Measurements from ENCODE around the gene SNX8.

SNX8 gene

GRCh38 chr7:2283074-2283473, 31.2 kb downstream of the SNX8 start:
- H3K4me1 ChIP-seq (ENCODE audit: insufficient read depth, low read length) = no peaks in the 10 kb centered on the region
- H3K9me3 ChIP-seq (ENCODE audit: insufficient read depth, low read depth, low read length) = no peaks in the 10 kb centered on the region
- H3K36me3 ChIP-seq (ENCODE audit: insufficient read depth, low read depth, low read length) = 0 out of 2 replicates have a peak, but pooled peaks cover under 1% of the 10 kb centered on the region
- H3K27ac ChIP-seq (ENCODE audit: low read length) = no peak overlapping the region
- no peaks in the 10 kb centered on the region for H3K27me3 ChIP-seq (ENCODE audit: insufficient read depth, low read length)
- H3K4me3 ChIP-seq (ENCODE audit: low read length) = no peak overlapping the region
- no peak overlapping the region for H3K9ac ChIP-seq (ENCODE audit: low read depth, low read length)

DNA sequence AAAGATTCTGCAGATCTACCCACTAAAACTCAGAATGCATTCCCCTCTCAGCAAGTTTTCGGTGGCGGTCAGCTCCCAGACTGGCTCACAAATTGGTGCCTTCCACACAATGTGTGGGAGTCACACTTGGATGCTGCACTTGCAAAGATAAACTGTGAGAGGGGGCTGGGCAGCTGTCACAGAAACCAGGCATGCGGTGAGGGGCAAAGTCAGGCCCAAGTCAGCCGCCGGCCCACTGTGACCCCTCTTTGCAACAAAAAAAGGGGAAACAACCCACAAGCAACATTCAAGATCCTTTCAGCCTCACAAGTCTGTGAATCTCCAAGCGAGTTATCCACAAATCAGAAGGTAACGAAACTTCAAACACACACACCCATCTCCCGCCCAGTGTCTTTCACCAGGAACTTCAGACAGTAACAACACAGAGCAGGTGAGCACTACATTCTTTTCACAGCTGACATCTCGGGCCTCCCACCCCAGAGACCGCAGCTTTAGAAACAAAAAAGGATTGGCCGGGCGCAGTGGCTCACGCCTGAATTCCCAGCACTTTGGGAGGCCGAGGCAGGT, 32.0 kb downstream of the SNX8 start:
- 0 out of 2 replicates have a peak, but pooled peaks cover 4% of the 10 kb centered on the region for H3K36me3 ChIP-seq (ENCODE audit: insufficient read depth, low read depth, low read length)
- no peak overlapping the region for H3K27ac ChIP-seq (ENCODE audit: low read length)
- H3K4me1 ChIP-seq (ENCODE audit: insufficient read depth, low read length) = no peaks in the 10 kb centered on the region
- H3K9me3 ChIP-seq (ENCODE audit: insufficient read depth, low read depth, low read length) = no peaks in the 10 kb centered on the region
- no peak overlapping the region for H3K9ac ChIP-seq (ENCODE audit: low read depth, low read length)
- no peaks in the 10 kb centered on the region for H3K27me3 ChIP-seq (ENCODE audit: insufficient read depth, low read length)
- no peak overlapping the region for H3K4me3 ChIP-seq (ENCODE audit: low read length)

- Histone ChIP-seq H3K9ac (ENCODE audit: low read depth, low read length) (no peak overlapping the region), H3K27me3 (ENCODE audit: insufficient read depth, low read length) (no peaks in the 10 kb centered on the region), H3K4me1 (ENCODE audit: insufficient read depth, low read length) (no peaks in the 10 kb centered on the region), H3K36me3 (ENCODE audit: insufficient read depth, low read depth, low read length) (0 out of 2 replicates have a peak, but pooled peaks cover 4% of the 10 kb centered on the region), H3K4me3 (ENCODE audit: low read length) (no peak overlapping the region), H3K27ac (ENCODE audit: low read length) (no peak overlapping the region), H3K9me3 (ENCODE audit: insufficient read depth, low read depth, low read length) (no peaks in the 10 kb centered on the region)
Observed at GRCh38 chr7:2281541-2281940, 32.7 kb downstream of the SNX8 start.

DNA sequence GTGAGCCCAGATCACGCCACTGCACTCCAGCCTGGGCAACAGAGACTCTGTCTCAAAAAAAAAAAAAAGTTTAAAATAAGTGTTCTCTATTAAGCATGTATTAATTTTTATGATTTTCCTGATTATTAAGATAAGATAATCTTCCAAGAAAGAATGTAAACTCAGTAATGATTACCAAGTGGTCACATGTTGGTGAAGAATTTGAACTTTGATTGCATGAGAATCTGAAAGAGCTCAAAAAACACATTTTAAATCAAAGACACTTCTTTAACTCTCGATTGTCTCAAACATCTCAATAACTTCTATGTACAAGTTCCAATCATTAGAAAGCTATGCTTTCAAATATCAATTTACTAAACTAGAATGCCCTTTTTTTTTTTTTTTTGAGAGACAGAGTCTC, 33.8 kb downstream of the SNX8 start:
- H3K9me3 ChIP-seq (ENCODE audit: insufficient read depth, low read depth, low read length) = no peaks in the 10 kb centered on the region
- no peaks in the 10 kb centered on the region for H3K4me1 ChIP-seq (ENCODE audit: insufficient read depth, low read length)
- H3K4me3 ChIP-seq (ENCODE audit: low read length) = no peak overlapping the region
- no peak overlapping the region for H3K27ac ChIP-seq (ENCODE audit: low read length)
- H3K27me3 ChIP-seq (ENCODE audit: insufficient read depth, low read length) = no peaks in the 10 kb centered on the region
- 0 out of 2 replicates have a peak, but pooled peaks cover 4% of the 10 kb centered on the region for H3K36me3 ChIP-seq (ENCODE audit: insufficient read depth, low read depth, low read length)
- H3K9ac ChIP-seq (ENCODE audit: low read depth, low read length) = no peak overlapping the region

- Histone ChIP-seq H3K36me3 (ENCODE audit: insufficient read depth, low read depth, low read length) (0 out of 2 replicates have a peak, but pooled peaks cover 8% of the 10 kb centered on the region), H3K9me3 (ENCODE audit: insufficient read depth, low read depth, low read length) (no peaks in the 10 kb centered on the region), H3K9ac (ENCODE audit: low read depth, low read length) (no peak overlapping the region), H3K4me1 (ENCODE audit: insufficient read depth, low read length) (no peaks in the 10 kb centered on the region), H3K4me3 (ENCODE audit: low read length) (no peak overlapping the region), H3K27ac (ENCODE audit: low read length) (no peak overlapping the region), H3K27me3 (ENCODE audit: insufficient read depth, low read length) (no peaks in the 10 kb centered on the region)
Observed at GRCh38 chr7:2279896-2280295, 34.3 kb downstream of the SNX8 start.

DNA sequence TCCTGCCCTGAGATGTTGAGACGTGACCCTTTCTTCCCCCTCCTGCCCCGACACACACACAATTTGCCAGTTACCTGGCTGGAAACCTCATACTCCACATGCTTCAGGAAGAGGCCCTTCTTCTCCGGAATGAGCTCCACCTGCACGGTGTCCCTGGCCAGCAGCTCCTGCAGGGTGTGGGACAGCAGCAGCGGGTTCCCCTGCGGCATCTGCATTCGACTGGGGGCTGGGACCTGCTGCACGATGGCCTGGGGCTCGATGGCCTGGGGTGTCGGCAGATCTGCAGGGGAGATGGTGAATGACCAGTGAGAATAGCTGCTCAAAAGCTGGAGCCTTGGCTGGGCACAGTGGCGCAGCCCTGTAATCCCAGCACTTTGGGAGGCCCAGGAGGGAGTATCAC, 36.2 kb downstream of the SNX8 start:
- Histone ChIP-seq H3K4me3 (ENCODE audit: low read length) (no peak overlapping the region), H3K9ac (ENCODE audit: low read depth, low read length) (no peak overlapping the region), H3K9me3 (ENCODE audit: insufficient read depth, low read depth, low read length) (no peaks in the 10 kb centered on the region), H3K36me3 (ENCODE audit: insufficient read depth, low read depth, low read length) (peaks cover 17% of the 10 kb centered on the region; the same call in 1 of the 2 replicates), H3K4me1 (ENCODE audit: insufficient read depth, low read length) (no peaks in the 10 kb centered on the region), H3K27ac (ENCODE audit: low read length) (no peak overlapping the region), H3K27me3 (ENCODE audit: insufficient read depth, low read length) (no peaks in the 10 kb centered on the region)

- H3K4me3 ChIP-seq (ENCODE audit: low read length) = no peak overlapping the region
- H3K36me3 ChIP-seq (ENCODE audit: insufficient read depth, low read depth, low read length) = peaks cover 22% of the 10 kb centered on the region
- H3K27ac ChIP-seq (ENCODE audit: low read length) = no peak overlapping the region
- H3K9me3 ChIP-seq (ENCODE audit: insufficient read depth, low read depth, low read length) = no peaks in the 10 kb centered on the region
- no peak overlapping the region for H3K9ac ChIP-seq (ENCODE audit: low read depth, low read length)
- no peaks in the 10 kb centered on the region for H3K4me1 ChIP-seq (ENCODE audit: insufficient read depth, low read length)
- H3K27me3 ChIP-seq (ENCODE audit: insufficient read depth, low read length) = no peaks in the 10 kb centered on the region
Observed at GRCh38 chr7:2276107-2276506, 38.1 kb downstream of the SNX8 start.

DNA sequence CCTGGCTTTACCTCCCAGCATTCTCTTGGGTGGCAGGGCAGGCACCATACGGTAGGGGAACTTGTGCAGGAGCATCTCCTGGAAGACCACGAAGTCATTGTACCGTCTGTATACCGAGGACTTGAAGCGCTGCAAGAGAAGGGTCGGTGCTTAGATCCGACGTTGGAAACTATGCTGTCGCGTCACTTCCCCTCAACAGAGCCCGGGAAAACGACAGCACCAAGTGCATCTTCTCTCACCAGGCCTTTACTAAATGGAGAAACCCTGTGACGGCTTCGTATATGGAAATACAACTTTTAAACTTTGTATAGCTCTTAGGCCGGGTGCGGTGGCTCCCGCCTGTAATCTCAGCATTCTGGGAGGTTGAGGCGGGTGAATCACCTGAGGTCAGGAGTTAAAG, 39.1 kb downstream of the SNX8 start:
- no peak overlapping the region for H3K27ac ChIP-seq (ENCODE audit: low read length)
- H3K9ac ChIP-seq (ENCODE audit: low read depth, low read length) = no peak overlapping the region
- peaks cover 8% of the 10 kb centered on the region; the same call in 1 of the 2 replicates for H3K4me1 ChIP-seq (ENCODE audit: insufficient read depth, low read length)
- no peaks in the 10 kb centered on the region for H3K9me3 ChIP-seq (ENCODE audit: insufficient read depth, low read depth, low read length)
- H3K4me3 ChIP-seq (ENCODE audit: low read length) = no peak overlapping the region
- peaks cover 22% of the 10 kb centered on the region for H3K36me3 ChIP-seq (ENCODE audit: insufficient read depth, low read depth, low read length)
- no peaks in the 10 kb centered on the region for H3K27me3 ChIP-seq (ENCODE audit: insufficient read depth, low read length)

DNA sequence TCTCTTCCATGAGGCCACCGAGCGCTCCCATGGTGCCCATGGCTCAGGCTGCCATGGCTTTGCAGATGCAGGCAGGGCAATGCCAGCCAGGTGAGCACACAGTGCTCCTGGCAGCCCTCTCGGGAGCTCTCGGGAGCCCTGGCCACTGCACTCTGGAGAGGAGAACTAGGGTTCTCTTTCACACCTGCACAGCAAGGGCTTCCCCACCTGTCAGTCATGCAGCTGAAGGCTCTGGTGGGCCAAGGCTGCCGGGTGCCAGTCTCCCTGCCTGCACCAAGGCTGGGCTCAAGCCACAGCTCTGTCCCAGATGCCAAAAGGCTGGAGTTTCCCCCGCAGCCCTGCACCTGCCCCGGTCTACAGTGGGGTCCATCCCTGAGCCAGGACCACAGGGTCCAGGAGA, 39.6 kb downstream of the SNX8 start:
- H3K4me3 ChIP-seq (ENCODE audit: low read length) = no peak overlapping the region
- H3K9me3 ChIP-seq (ENCODE audit: insufficient read depth, low read depth, low read length) = no peaks in the 10 kb centered on the region
- no peaks in the 10 kb centered on the region for H3K27me3 ChIP-seq (ENCODE audit: insufficient read depth, low read length)
- H3K4me1 ChIP-seq (ENCODE audit: insufficient read depth, low read length) = peaks cover 12% of the 10 kb centered on the region; the same call in 1 of the 2 replicates
- H3K9ac ChIP-seq (ENCODE audit: low read depth, low read length) = no peak overlapping the region
- peaks cover 22% of the 10 kb centered on the region for H3K36me3 ChIP-seq (ENCODE audit: insufficient read depth, low read depth, low read length)
- H3K27ac ChIP-seq (ENCODE audit: low read length) = no peak overlapping the region

DNA sequence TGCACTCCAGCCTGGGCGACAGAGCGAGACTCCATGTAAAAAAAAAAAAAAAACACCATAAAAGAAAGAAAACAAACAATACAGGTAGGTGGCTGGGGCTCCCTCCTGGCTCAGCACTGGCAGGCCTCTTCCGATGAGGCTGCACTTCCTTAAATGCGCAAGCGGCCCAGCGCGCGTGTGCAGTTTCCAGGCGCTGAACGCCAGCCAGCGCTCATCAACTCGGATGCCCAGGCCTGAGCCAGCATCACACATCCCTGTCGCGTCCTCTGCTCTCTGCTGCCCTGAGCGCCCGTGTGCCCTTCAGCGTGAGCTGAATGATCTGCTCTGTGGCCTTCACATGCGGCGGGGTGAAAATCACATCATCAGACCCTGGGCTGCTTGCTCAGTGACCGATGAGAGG, 40.4 kb downstream of the SNX8 start:
- Histone ChIP-seq H3K9ac (ENCODE audit: low read depth, low read length) (no peak overlapping the region), H3K36me3 (ENCODE audit: insufficient read depth, low read depth, low read length) (peaks cover 22% of the 10 kb centered on the region), H3K27ac (ENCODE audit: low read length) (no peak overlapping the region), H3K4me3 (ENCODE audit: low read length) (no peak overlapping the region), H3K27me3 (ENCODE audit: insufficient read depth, low read length) (no peaks in the 10 kb centered on the region), H3K4me1 (ENCODE audit: insufficient read depth, low read length) (peaks cover 12% of the 10 kb centered on the region; the same call in 1 of the 2 replicates), H3K9me3 (ENCODE audit: insufficient read depth, low read depth, low read length) (no peaks in the 10 kb centered on the region)

DNA sequence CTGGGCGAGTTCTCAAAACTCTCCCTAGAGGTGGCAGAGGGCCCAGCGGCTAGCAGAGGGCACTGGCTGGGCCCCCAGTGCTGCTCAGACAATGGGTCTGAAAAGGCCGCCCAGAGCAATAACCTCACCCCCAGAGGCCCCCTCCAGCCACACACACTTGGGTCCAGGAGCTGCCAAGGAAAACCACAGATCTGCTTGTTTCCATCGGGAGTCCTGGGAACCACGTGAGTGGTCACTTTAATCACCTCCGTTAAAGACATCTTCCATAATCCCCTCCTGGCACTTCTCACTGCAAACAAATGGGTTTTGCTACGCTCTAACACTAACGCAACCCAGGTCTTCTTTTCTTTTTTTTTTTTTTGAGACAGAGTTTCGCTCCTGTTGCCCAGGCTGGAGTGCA, 42.2 kb downstream of the SNX8 start:
- no peaks in the 10 kb centered on the region for H3K9me3 ChIP-seq (ENCODE audit: insufficient read depth, low read depth, low read length)
- peaks cover 12% of the 10 kb centered on the region; the same call in 1 of the 2 replicates for H3K4me1 ChIP-seq (ENCODE audit: insufficient read depth, low read length)
- H3K27me3 ChIP-seq (ENCODE audit: insufficient read depth, low read length) = no peaks in the 10 kb centered on the region
- no peak overlapping the region for H3K4me3 ChIP-seq (ENCODE audit: low read length)
- H3K9ac ChIP-seq (ENCODE audit: low read depth, low read length) = no peak overlapping the region
- H3K27ac ChIP-seq (ENCODE audit: low read length) = no peak overlapping the region
- peaks cover 18% of the 10 kb centered on the region for H3K36me3 ChIP-seq (ENCODE audit: insufficient read depth, low read depth, low read length)

DNA sequence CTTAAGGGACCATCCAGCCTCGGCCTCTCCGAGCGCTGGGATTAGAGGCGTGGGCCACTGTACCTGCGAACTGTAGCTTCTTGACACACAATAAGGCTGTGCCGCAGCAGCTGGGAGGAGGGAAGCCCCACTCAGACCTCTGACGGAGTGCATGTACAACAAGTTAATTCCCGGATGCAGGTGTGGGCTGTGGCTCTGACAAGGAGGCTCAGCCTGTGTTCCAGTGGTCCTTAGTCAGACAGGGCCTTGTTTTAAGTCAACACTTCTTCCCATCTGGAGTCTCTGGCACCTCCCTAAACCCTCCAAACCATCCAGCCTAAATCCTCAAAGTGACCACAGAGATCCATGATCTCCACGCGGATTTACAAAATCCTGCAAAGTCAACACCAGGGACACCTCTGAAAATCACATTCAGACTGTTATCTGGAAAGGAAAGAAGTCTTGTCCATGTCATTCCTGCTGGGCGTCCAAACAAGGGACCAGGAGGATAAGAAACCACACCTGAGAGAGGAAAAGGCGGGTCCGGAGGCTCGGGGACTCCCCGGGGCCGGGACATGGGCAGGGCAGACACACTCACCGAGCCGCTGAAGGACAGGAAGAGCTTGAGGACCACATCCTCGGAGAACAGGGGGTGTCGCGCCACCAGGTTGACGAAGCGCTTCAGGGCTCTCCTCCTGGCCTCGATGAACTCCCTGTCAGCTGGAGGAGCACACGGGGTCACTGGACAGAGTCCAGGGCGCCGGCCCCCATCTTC, 42.8 kb downstream of the SNX8 start:
- Histone ChIP-seq H3K27ac (ENCODE audit: low read length) (no peak overlapping the region), H3K9me3 (ENCODE audit: insufficient read depth, low read depth, low read length) (no peaks in the 10 kb centered on the region), H3K27me3 (ENCODE audit: insufficient read depth, low read length) (no peaks in the 10 kb centered on the region), H3K4me3 (ENCODE audit: low read length) (no peak overlapping the region), H3K4me1 (ENCODE audit: insufficient read depth, low read length) (peaks cover 12% of the 10 kb centered on the region; the same call in 1 of the 2 replicates), H3K9ac (ENCODE audit: low read depth, low read length) (no peak overlapping the region), H3K36me3 (ENCODE audit: insufficient read depth, low read depth, low read length) (peaks cover 18% of the 10 kb centered on the region)
